Measurements from ENCODE around the gene TOMM40. TPM values are rescaled to one million over a fixed set of nuclear protein-coding genes. Genes with fewer than 3 reads are reported as not detected.

Gene TOMM40
- total and polyA plus RNA-seq, 2 of the 13 experiments (the other 11 are each of a cell fraction or from before 2014, with no cell fraction given): 72.0 to 110 TPM

GRCh38 chr19:44891016-44891882 is at the start of gene TOMM40 (continued):
- TF ChIP-seq SP4 (CRISPR knock-in tag; IDR thresholded peaks at IDR 0.05) (peak; percentile 100), ZNF761 (CRISPR knock-in tag; conservative IDR thresholded peaks at IDR 0.05) (no peak), FOXM1 (CRISPR knock-in tag; IDR thresholded peaks at IDR 0.05) (no peak)

- no peak overlapping the region for H2AFZ ChIP-seq (ENCODE audit: low read length)
- H3K27me3 ChIP-seq (ENCODE audit: control insufficient read depth in 1 of 2, insufficient read depth in 2 of 2, low read length in 2 of 2): no peaks in the 10 kb centered on the region; a peak in 1 of 5 replicates
- H3K4me1 ChIP-seq (ENCODE audit: insufficient read depth, low read length): peaks cover 42% of the 10 kb centered on the region
- in situ Hi-C loops (cut with HindIII; ENCODE audit: extremely low pct_ligation_motif_present, low pct_unique_long_range_greater_than_20kb) (loop anchor here (5.0 to 10.0 kb wide), 2 partner anchors 50 to 158 kb away; no protein-coding TSS in a partner anchor), intact Hi-C loops (cut with micrococcal nuclease; ENCODE audit: unreplicated experiment) (loop anchor here (1.0 to 10.0 kb wide), 5 partner anchors 37 to 156 kb away; partner anchors contain the start of gene CLPTM1)
- peak overlapping the region; percentile 92 for H3K4me2 ChIP-seq (ENCODE audit: low read depth, low read length)
- H3K36me3 ChIP-seq (replicated peaks in 1 of 2; ENCODE audit: control insufficient read depth in 1 of 2, insufficient read depth in 2 of 2, low read length in 2 of 2): peaks cover 0 to 4% of the 10 kb centered on the region in 2 experiments; a peak in 1 of 5 replicates
- ChIA-PET POLR2A (interaction anchor here (0.6 to 2.0 kb wide), 20 partner anchors 12 to 1045 kb away, joined by 3 to 23 read pairs (median 4); partner anchors contain the start of genes CLPTM1 and TOMM40), CTCF (ENCODE audit: low intra/inter-chr PET ratio, low total read pairs) (interaction anchor here (1.1 to 3.8 kb wide), 10 partner anchors 37 to 156 kb away, joined by 3 to 50 read pairs (median 4); partner anchors contain the start of gene CBLC)
- 9% methylated on average over 12 of the region's 12 CpGs for WGBS (ENCODE audit: low lambda C conversion rate)
- H3K27ac ChIP-seq (ENCODE audit: extremely low read length, insufficient read depth, low read length): peak overlapping the region; percentile 76
- DNase-seq (ENCODE audit: low spot score) (no peak), FAIRE-seq (no peak), ATAC-seq (peak; percentile 1; the same call in 1 of the 3 replicates)
- H3K9ac ChIP-seq (ENCODE audit: insufficient read depth, low read depth, low read length): peak overlapping the region; percentile 65; the same call in 1 of the 2 replicates
- peaks cover 41% of the 10 kb centered on the region for H3K79me2 ChIP-seq (ENCODE audit: insufficient read depth, low read length)
- H4K20me1 ChIP-seq (ENCODE audit: insufficient read depth, low read length): peaks cover 23% of the 10 kb centered on the region
- peak overlapping the region; percentile 65 to 79 (median 76) for H3K4me3 ChIP-seq (replicated peaks in 1 of 3; ENCODE audit: insufficient read depth in 1 of 3, low read depth in 2 of 3, low read length in 3 of 3)
- H3K9me3 ChIP-seq (ENCODE audit: low read length): no peaks in the 10 kb centered on the region
- BruUV-seq (replicated peaks): no TSS peak
- TF ChIP-seq USF2 (IDR thresholded peaks at IDR 0.05; ENCODE audit: low read depth, low read length): no peak
- TF ChIP-seq USF2 (CRISPR knock-in tag; IDR thresholded peaks at IDR 0.05; ENCODE audit: borderline replicate concordance): no peak
- 0 out of 2 replicates have a peak, but pooled peaks have one; percentile 34 for TF ChIP-seq ZNF879 (CRISPR knock-in tag; IDR thresholded peaks at IDR 0.05)
- TF ChIP-seq ZNF263 (CRISPR knock-in tag; IDR thresholded peaks at IDR 0.05): no peak
- peak; percentile 100 for TF ChIP-seq ZNF770 (CRISPR knock-in tag; IDR thresholded peaks at IDR 0.05)
- TF ChIP-seq ZNF350 (CRISPR knock-in tag; IDR thresholded peaks at IDR 0.05; ENCODE audit: borderline replicate concordance, low read depth): no peak
- 0 out of 2 replicates have a peak, but pooled peaks have one; percentile 14 for TF ChIP-seq ZNF558 (CRISPR knock-in tag; IDR thresholded peaks at IDR 0.05; ENCODE audit: borderline replicate concordance)
- no peak for TF ChIP-seq EED (CRISPR knock-in tag; IDR thresholded peaks at IDR 0.05)
- no peak for TF ChIP-seq NR2F2 (IDR thresholded peaks at IDR 0.05; ENCODE audit: borderline replicate concordance, low read depth)
- peak; percentile 99 for TF ChIP-seq THAP9 (CRISPR knock-in tag; IDR thresholded peaks at IDR 0.05; ENCODE audit: borderline replicate concordance)
Observed at GRCh38 chr19:44845286-44845611, 45.8 kb upstream of the TOMM40 start.

All from HepG2 (cell line).